Neuronal stem cell (in vitro differentiated cells): ENCODE data around the gene MAOB.

Experiments used
- DNase-seq: peaks from one replicate; pipeline ENCODE4 v3.0.0-alpha.2; 2013; ENCODE audit warnings: low spot score
- H2AFZ ChIP-seq: one replicate; pipeline ENCODE4 v1.6.1; 2013; ENCODE audit warnings: mild to moderate bottlenecking, low read length, inconsistent platforms
- H2AK5ac ChIP-seq: 2 replicates; pipeline ENCODE4 v1.6.1; 2013; ENCODE audit warnings: low read depth, mild to moderate bottlenecking, inconsistent platforms, low read length, moderate library complexity, mixed read lengths
- H2BK120ac ChIP-seq: 2 replicates; pipeline ENCODE4 v1.6.1; 2013; ENCODE audit warnings: low read depth, mild to moderate bottlenecking, inconsistent platforms, low read length, moderate library complexity, mixed read lengths
- H2BK12ac ChIP-seq: one replicate; pipeline ENCODE4 v1.6.1; 2013; ENCODE audit warnings: low read length, inconsistent platforms
- H2BK15ac ChIP-seq: 2 replicates; pipeline ENCODE4 v1.6.1; 2013; ENCODE audit warnings: mild to moderate bottlenecking, low read length, inconsistent platforms, mixed read lengths
- H2BK5ac ChIP-seq: one replicate; pipeline ENCODE4 v1.6.1; 2013; ENCODE audit warnings: inconsistent platforms, mild to moderate bottlenecking, low read length, moderate library complexity
- H3K14ac ChIP-seq: one replicate; pipeline ENCODE4 v1.6.1; 2013; ENCODE audit warnings: low read length, inconsistent platforms
- H3K18ac ChIP-seq: 2 replicates; pipeline ENCODE4 v1.6.1; 2013; ENCODE audit warnings: low read length, inconsistent platforms
- H3K23ac ChIP-seq: 2 replicates; pipeline ENCODE4 v1.6.1; 2013; ENCODE audit warnings: low read depth, mild to moderate bottlenecking, mixed read lengths, low read length, inconsistent platforms; ENCODE audit not compliant: poor library complexity
- H3K27ac ChIP-seq: replicated peaks from 3 replicates; pipeline ENCODE4 v1.5.1; 2013; ENCODE audit warnings: low read length, inconsistent platforms
- H3K27me3 ChIP-seq, 3 experiments: 2 replicates each; pipeline ENCODE4 v1.6.1; 2013; ENCODE audit warnings: low read length in 3 of 3, mild to moderate bottlenecking in 2 of 3, inconsistent platforms in 1 of 3, low read depth in 1 of 3, mixed read lengths in 1 of 3, moderate library complexity in 1 of 3; ENCODE audit not compliant: control insufficient read depth in 3 of 3, insufficient read depth in 3 of 3
- H3K36me3 ChIP-seq, 2 donors: replicated peaks in 1 of 2; 2 replicates each; pipeline ENCODE4 v1.6.1; 2013; ENCODE audit warnings: low read length in 2 of 2; ENCODE audit not compliant: control insufficient read depth in 2 of 2, insufficient read depth in 2 of 2
- H3K4ac ChIP-seq: 2 replicates; pipeline ENCODE4 v1.6.1; 2013; ENCODE audit warnings: inconsistent platforms, mild to moderate bottlenecking, low read length, moderate library complexity
- H3K4me1 ChIP-seq, 2 donors: 1 replicate in 1 of 2; 2 replicates in 1 of 2; pipeline ENCODE4 v1.6.1; 2013; ENCODE audit warnings: low read length in 2 of 2, low read depth in 1 of 2; ENCODE audit not compliant: control insufficient read depth in 2 of 2, insufficient read depth in 1 of 2
- H3K4me2 ChIP-seq: one replicate; pipeline ENCODE4 v1.6.1; 2013; ENCODE audit warnings: mild to moderate bottlenecking, low read length, inconsistent platforms; ENCODE audit not compliant: insufficient read depth, poor library complexity, severe bottlenecking
- H3K4me3 ChIP-seq, 2 donors: 2 replicates each; pipeline ENCODE4 v1.5.1; 2013; ENCODE audit warnings: low read length in 2 of 2, mild to moderate bottlenecking in 2 of 2, inconsistent platforms in 1 of 2, moderate library complexity in 1 of 2
- H3K79me1 ChIP-seq: one replicate; pipeline ENCODE4 v1.6.1; 2013; ENCODE audit warnings: low read depth, mild to moderate bottlenecking, inconsistent platforms, low read length, moderate library complexity
- H3K9ac ChIP-seq: one replicate; pipeline ENCODE4 v1.6.1; 2013; ENCODE audit warnings: mild to moderate bottlenecking, low read depth, low read length, inconsistent platforms; ENCODE audit not compliant: poor library complexity
- H3K9me3 ChIP-seq, 2 donors: replicated peaks in 1 of 2; 2 replicates each; pipeline versions ENCODE3 to v1.6.1; 2013; ENCODE audit warnings: low read length in 2 of 2, mild to moderate bottlenecking in 2 of 2, inconsistent platforms in 1 of 2, low read depth in 1 of 2, mixed read lengths in 1 of 2, moderate library complexity in 1 of 2; ENCODE audit not compliant: control insufficient read depth in 2 of 2, insufficient read depth in 1 of 2
- H4K8ac ChIP-seq: one replicate; pipeline ENCODE4 v1.6.1; 2013; ENCODE audit warnings: low read depth, mild to moderate bottlenecking, inconsistent platforms, low read length, moderate library complexity
- H4K91ac ChIP-seq: one replicate; pipeline ENCODE4 v1.6.1; 2013; ENCODE audit warnings: low read length, low read depth, mild to moderate bottlenecking, inconsistent platforms; ENCODE audit not compliant: poor library complexity
- WGBS, 2 donors: extraction: QIAGEN DNeasy Blood & Tissue Kit; methylation state at CpG; one replicate each; pipeline ENCODE4 v1.1.7; 2013; ENCODE audit warnings: missing lambda C conversion rate in 2 of 2, mixed read lengths in 1 of 2; ENCODE audit not compliant: insufficient read length in 2 of 2, insufficient replicate concordance in 1 of 2; ENCODE audit errors: extremely low coverage in 2 of 2; 5-methylcytosine and 5-hydroxymethylcytosine counted together

The MAOB gene

DNA sequence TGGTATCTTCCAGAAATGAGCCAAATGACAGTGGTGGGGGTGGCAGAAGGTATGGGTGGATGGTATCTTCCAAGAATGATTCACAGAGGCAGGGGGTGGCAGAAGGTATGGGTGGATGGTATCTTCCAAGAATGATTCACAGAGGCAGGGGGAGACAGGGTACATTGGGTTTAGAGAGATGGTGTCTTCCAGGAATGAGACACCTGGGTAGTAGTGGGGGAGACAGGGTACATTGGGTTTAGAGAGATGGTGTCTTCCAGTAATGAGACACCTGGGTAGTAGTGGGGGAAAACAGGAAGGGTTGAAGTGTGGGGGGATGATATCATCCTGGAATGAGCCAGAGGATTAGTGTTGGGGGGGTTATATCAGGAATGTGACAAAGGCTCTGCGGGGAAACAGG, 164.2 kb downstream of the MAOB start:
- DNase-seq = no peak
- Histone ChIP-seq H2BK12ac (no peak overlapping the region), H4K8ac (no peak overlapping the region), H3K9ac (no peak overlapping the region), H3K4me1 (no peaks in the 10 kb centered on the region), H2BK120ac (no peak overlapping the region), H3K4ac (no peak overlapping the region), H3K4me2 (no peak overlapping the region), H3K9me3 (no peaks in the 10 kb centered on the region), H2AFZ (no peak overlapping the region), H2BK15ac (no peak overlapping the region), H3K27me3 (no peaks in the 10 kb centered on the region), H4K91ac (no peak overlapping the region), H3K27ac (no peak overlapping the region), H3K4me3 (no peak overlapping the region), H2BK5ac (no peak overlapping the region), H3K23ac (no peak overlapping the region), H3K18ac (no peak overlapping the region), H2AK5ac (no peak overlapping the region), H3K36me3 (no peaks in the 10 kb centered on the region), H3K14ac (no peak overlapping the region), H3K79me1 (no peaks in the 10 kb centered on the region)
- WGBS, 2 donors = no CpG with 5 or more reads among the region's 1 CpG

DNA sequence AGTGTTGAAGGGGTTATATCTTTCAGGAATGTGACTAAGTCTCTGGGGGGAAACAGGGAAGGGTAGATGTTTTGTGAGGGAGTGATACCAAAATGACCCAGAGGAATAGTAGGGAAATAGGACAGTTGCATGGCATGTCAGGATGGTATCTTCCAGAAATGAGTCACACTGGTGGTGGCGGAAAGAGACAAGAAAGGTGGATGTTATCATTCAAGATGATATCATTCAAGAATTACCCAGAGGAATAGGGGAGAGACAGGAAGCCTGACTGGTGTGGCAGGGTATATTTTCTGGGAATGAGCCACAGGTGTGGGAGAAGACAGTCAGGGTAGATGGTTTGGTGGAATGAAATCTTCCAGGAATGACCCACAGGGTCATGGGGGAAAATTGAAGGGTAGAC, 165.1 kb downstream of the MAOB start:
- Histone ChIP-seq H3K27ac (no peak overlapping the region), H3K4me2 (no peak overlapping the region), H3K4me1 (no peaks in the 10 kb centered on the region), H2BK12ac (no peak overlapping the region), H3K14ac (no peak overlapping the region), H2AK5ac (no peak overlapping the region), H3K9me3 (no peaks in the 10 kb centered on the region), H3K18ac (no peak overlapping the region), H3K79me1 (no peaks in the 10 kb centered on the region), H2BK120ac (no peak overlapping the region), H3K9ac (no peak overlapping the region), H4K91ac (no peak overlapping the region), H3K4ac (no peak overlapping the region), H2AFZ (no peak overlapping the region), H3K36me3 (no peaks in the 10 kb centered on the region), H3K27me3 (no peaks in the 10 kb centered on the region), H3K23ac (no peak overlapping the region), H4K8ac (no peak overlapping the region), H2BK15ac (no peak overlapping the region), H3K4me3 (no peak overlapping the region), H2BK5ac (no peak overlapping the region)
- no peak for DNase-seq
- no CpG with 5 or more reads among the region's 1 CpG for WGBS, 2 donors

- Histone ChIP-seq H2BK120ac (no peak overlapping the region), H3K27ac (no peak overlapping the region), H4K91ac (no peak overlapping the region), H3K4me3 (no peak overlapping the region), H3K4me2 (no peak overlapping the region), H3K14ac (no peak overlapping the region), H3K23ac (no peak overlapping the region), H2BK15ac (no peak overlapping the region), H3K9me3 (no peaks in the 10 kb centered on the region), H3K9ac (no peak overlapping the region), H4K8ac (no peak overlapping the region), H3K4me1 (no peaks in the 10 kb centered on the region), H2AK5ac (no peak overlapping the region), H2BK12ac (no peak overlapping the region), H3K27me3 (no peaks in the 10 kb centered on the region), H3K4ac (no peak overlapping the region), H3K36me3 (no peaks in the 10 kb centered on the region), H3K18ac (no peak overlapping the region), H2BK5ac (no peak overlapping the region), H3K79me1 (no peaks in the 10 kb centered on the region), H2AFZ (no peak overlapping the region)
- no CpG with 5 or more reads among the region's 1 CpG for WGBS, 2 donors
- no peak for DNase-seq
Observed at GRCh38 chrX:43716696-43717095, 165.6 kb downstream of the MAOB start.
